ENCODE data around the gene UGT2A1. TPM values are rescaled to one million over a fixed set of nuclear protein-coding genes. Genes with fewer than 3 reads are reported as not detected.

The UGT2A1 gene
- total and polyA plus RNA-seq, 4 donors, result 0.05 to 6.6 (median 0.25) TPM

DNA sequence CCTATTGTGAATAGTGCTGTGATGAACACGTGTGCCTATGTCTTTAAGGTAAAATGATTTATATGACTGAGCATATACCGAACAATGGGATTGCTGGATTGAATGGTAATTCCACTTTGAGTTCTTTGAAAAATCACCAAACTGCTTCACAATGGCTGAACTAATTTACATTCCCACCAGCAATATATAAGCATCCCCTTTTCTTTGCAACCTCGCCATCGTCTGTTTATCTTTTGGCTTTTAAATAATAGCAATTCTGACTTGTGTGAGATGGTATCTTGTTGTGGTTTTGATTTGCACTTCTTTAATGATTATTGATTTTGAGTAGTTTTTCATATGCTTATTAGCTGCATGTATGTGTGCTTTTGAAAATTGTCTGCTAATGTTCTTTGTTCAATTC lies 31.8 kb upstream of the UGT2A1 start:
- TF ChIP-seq, protein P1, sequence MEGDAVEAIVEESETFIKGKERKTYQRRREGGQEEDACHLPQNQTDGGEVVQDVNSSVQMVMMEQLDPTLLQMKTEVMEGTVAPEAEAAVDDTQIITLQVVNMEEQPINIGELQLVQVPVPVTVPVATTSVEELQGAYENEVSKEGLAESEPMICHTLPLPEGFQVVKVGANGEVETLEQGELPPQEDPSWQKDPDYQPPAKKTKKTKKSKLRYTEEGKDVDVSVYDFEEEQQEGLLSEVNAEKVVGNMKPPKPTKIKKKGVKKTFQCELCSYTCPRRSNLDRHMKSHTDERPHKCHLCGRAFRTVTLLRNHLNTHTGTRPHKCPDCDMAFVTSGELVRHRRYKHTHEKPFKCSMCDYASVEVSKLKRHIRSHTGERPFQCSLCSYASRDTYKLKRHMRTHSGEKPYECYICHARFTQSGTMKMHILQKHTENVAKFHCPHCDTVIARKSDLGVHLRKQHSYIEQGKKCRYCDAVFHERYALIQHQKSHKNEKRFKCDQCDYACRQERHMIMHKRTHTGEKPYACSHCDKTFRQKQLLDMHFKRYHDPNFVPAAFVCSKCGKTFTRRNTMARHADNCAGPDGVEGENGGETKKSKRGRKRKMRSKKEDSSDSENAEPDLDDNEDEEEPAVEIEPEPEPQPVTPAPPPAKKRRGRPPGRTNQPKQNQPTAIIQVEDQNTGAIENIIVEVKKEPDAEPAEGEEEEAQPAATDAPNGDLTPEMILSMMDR (IDR thresholded peaks at IDR 0.05; ENCODE audit: low read depth, low read length, missing input control), result no peak
- no peak for TF ChIP-seq EGR1 (IDR thresholded peaks at IDR 0.05; ENCODE audit: low read depth in 2 of 2)
- TF ChIP-seq, protein P2, sequence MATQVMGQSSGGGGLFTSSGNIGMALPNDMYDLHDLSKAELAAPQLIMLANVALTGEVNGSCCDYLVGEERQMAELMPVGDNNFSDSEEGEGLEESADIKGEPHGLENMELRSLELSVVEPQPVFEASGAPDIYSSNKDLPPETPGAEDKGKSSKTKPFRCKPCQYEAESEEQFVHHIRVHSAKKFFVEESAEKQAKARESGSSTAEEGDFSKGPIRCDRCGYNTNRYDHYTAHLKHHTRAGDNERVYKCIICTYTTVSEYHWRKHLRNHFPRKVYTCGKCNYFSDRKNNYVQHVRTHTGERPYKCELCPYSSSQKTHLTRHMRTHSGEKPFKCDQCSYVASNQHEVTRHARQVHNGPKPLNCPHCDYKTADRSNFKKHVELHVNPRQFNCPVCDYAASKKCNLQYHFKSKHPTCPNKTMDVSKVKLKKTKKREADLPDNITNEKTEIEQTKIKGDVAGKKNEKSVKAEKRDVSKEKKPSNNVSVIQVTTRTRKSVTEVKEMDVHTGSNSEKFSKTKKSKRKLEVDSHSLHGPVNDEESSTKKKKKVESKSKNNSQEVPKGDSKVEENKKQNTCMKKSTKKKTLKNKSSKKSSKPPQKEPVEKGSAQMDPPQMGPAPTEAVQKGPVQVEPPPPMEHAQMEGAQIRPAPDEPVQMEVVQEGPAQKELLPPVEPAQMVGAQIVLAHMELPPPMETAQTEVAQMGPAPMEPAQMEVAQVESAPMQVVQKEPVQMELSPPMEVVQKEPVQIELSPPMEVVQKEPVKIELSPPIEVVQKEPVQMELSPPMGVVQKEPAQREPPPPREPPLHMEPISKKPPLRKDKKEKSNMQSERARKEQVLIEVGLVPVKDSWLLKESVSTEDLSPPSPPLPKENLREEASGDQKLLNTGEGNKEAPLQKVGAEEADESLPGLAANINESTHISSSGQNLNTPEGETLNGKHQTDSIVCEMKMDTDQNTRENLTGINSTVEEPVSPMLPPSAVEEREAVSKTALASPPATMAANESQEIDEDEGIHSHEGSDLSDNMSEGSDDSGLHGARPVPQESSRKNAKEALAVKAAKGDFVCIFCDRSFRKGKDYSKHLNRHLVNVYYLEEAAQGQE (IDR thresholded peaks at IDR 0.05), result no peak
- TF ChIP-seq, protein P3, sequence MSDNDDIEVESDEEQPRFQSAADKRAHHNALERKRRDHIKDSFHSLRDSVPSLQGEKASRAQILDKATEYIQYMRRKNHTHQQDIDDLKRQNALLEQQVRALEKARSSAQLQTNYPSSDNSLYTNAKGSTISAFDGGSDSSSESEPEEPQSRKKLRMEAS (IDR thresholded peaks at IDR 0.05), result no peak
- no peak for TF ChIP-seq SP1 (IDR thresholded peaks at IDR 0.05)
- TF ChIP-seq NR2F2 (IDR thresholded peaks at IDR 0.05), result no peak
- TF ChIP-seq RAD21 (IDR thresholded peaks at IDR 0.05), result no peak
- TF ChIP-seq HNF4A (conservative IDR thresholded peaks at IDR 0.05), result no peak
- TF ChIP-seq FOXA2 (IDR thresholded peaks at IDR 0.05), result no peak
- no peak for TF ChIP-seq GABPA (IDR thresholded peaks at IDR 0.05 in 1 of 2, conservative IDR thresholded peaks at IDR 0.05 in 1 of 2)
- no peak for TF ChIP-seq TAF1 (conservative IDR thresholded peaks at IDR 0.05)
- TF ChIP-seq, protein P4, sequence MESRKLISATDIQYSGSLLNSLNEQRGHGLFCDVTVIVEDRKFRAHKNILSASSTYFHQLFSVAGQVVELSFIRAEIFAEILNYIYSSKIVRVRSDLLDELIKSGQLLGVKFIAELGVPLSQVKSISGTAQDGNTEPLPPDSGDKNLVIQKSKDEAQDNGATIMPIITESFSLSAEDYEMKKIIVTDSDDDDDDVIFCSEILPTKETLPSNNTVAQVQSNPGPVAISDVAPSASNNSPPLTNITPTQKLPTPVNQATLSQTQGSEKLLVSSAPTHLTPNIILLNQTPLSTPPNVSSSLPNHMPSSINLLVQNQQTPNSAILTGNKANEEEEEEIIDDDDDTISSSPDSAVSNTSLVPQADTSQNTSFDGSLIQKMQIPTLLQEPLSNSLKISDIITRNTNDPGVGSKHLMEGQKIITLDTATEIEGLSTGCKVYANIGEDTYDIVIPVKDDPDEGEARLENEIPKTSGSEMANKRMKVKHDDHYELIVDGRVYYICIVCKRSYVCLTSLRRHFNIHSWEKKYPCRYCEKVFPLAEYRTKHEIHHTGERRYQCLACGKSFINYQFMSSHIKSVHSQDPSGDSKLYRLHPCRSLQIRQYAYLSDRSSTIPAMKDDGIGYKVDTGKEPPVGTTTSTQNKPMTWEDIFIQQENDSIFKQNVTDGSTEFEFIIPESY (IDR thresholded peaks at IDR 0.05), result no peak
- no peak for TF ChIP-seq YY1 (IDR thresholded peaks at IDR 0.05)
- no peaks in the 10 kb centered on the region for H3K27me3 ChIP-seq (ENCODE audit: control insufficient read depth in 4 of 4, insufficient read depth in 4 of 4, low read length in 3 of 4)
- H3K4me1 ChIP-seq (ENCODE audit: control insufficient read depth in 4 of 4, insufficient read depth in 4 of 4, low read length in 3 of 4), result peaks cover 0 to 6% (median 2%) of the 10 kb centered on the region in 4 donors
- no peaks in the 10 kb centered on the region for H3K36me3 ChIP-seq (ENCODE audit: control insufficient read depth in 4 of 4, insufficient read depth in 3 of 4, low read depth in 1 of 4, low read length in 3 of 4)
- WGBS, result 68% methylated on average over 4 of the region's 4 CpGs
- no peaks in the 10 kb centered on the region for H3K9me3 ChIP-seq (ENCODE audit: control insufficient read depth in 4 of 4, low read length in 3 of 4)
- no peak for DNase-seq (ENCODE audit: low spot score)
- no peak overlapping the region for H3K9ac ChIP-seq (ENCODE audit: low read depth in 1 of 2, low read length in 2 of 2)
- H3K4me3 ChIP-seq (ENCODE audit: low read depth in 1 of 3, low read length in 3 of 3), result no peak overlapping the region
- no peak overlapping the region for H3K27ac ChIP-seq (ENCODE audit: low read depth in 1 of 2, low read length in 2 of 2)

DNA sequence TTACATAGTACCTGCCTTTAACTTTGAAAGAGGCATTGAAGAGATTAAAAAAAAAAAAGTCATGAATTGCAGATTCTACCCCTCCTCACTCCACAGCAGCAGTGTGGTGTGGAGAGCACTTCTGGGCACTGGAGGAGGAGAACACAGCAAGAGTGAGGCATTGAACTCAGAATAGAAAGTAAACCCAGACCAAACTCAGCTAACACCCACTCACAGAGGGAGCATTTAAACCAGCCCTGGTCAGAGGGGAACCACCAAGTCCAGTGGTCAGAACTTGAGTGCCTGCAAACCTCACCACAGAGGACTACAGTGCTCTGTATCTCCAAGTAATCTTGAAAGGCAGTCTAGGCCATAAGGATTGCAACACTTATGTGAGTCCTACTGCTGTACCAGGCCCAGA lies 15.6 kb upstream of the UGT2A1 start:
- no peak overlapping the region for H3K9ac ChIP-seq (ENCODE audit: low read depth in 1 of 2, low read length in 2 of 2)
- H3K9me3 ChIP-seq (ENCODE audit: control insufficient read depth in 4 of 4, low read length in 3 of 4), result no peaks in the 10 kb centered on the region
- no peaks in the 10 kb centered on the region for H3K36me3 ChIP-seq (ENCODE audit: control insufficient read depth in 4 of 4, insufficient read depth in 3 of 4, low read depth in 1 of 4, low read length in 3 of 4)
- H3K27me3 ChIP-seq (ENCODE audit: control insufficient read depth in 4 of 4, insufficient read depth in 4 of 4, low read length in 3 of 4), result no peaks in the 10 kb centered on the region
- no peak for DNase-seq (ENCODE audit: low spot score)
- TF ChIP-seq, protein P3 (IDR thresholded peaks at IDR 0.05), result no peak
- TF ChIP-seq, protein P1 (IDR thresholded peaks at IDR 0.05; ENCODE audit: low read depth, low read length, missing input control), result no peak
- TF ChIP-seq FOXA1 (IDR thresholded peaks at IDR 0.05) (no peak), SP1 (IDR thresholded peaks at IDR 0.05) (no peak), RXRA (IDR thresholded peaks at IDR 0.05) (no peak), FOXA2 (IDR thresholded peaks at IDR 0.05) (no peak), HNF4A (conservative IDR thresholded peaks at IDR 0.05) (no peak), GABPA (IDR thresholded peaks at IDR 0.05 in 1 of 2, conservative IDR thresholded peaks at IDR 0.05 in 1 of 2) (no peak), JUND (IDR thresholded peaks at IDR 0.05) (no peak)
- TF ChIP-seq, protein P2 (IDR thresholded peaks at IDR 0.05), result no peak
- no peaks in the 10 kb centered on the region for H3K4me1 ChIP-seq (ENCODE audit: control insufficient read depth in 4 of 4, insufficient read depth in 4 of 4, low read length in 3 of 4)
- no peak overlapping the region for H3K27ac ChIP-seq (ENCODE audit: low read depth in 1 of 2, low read length in 2 of 2)
- H3K4me3 ChIP-seq (ENCODE audit: low read depth in 1 of 3, low read length in 3 of 3), result no peak overlapping the region
